ENCODE measurements around the gene CPSF3.
A peak's percentile ranks its signal among the peaks of the same experiment; 100 is the strongest.
"Not testable (repeated sequence)": the region's sequence is repeated elsewhere in the genome, so short reads cannot be mapped to it uniquely, and the experiment has no call there.

CPSF3 gene

GRCh38 chr2:9392898-9393765 is 30.3 kb upstream of the CPSF3 start:
- peak in 5 of 58 donors; percentile 15 to 35 (median 27) for DNase-seq

GRCh38 chr2:9394816-9395215 is 28.6 kb upstream of the CPSF3 start:
- DNase-seq, result no peak

GRCh38 chr2:9397201-9397600 is 26.3 kb upstream of the CPSF3 start:
- DNase-seq, result no peak

- DNase-seq, result not testable (repeated sequence)
These were observed 25.2 kb upstream of the CPSF3 start for GRCh38 chr2:9398251-9398650.

GRCh38 chr2:9398881-9399780 is 24.3 kb upstream of the CPSF3 start:
- DNase-seq, result no peak

- DNase-seq, result no peak
These were observed 23.0 kb upstream of the CPSF3 start for GRCh38 chr2:9400268-9401058.

- DNase-seq, result no peak
These were observed 22.4 kb upstream of the CPSF3 start for GRCh38 chr2:9401059-9401547.

- no peak for DNase-seq
These were observed 21.6 kb upstream of the CPSF3 start for GRCh38 chr2:9401646-9402371.

- no peak for DNase-seq
These were observed 19.5 kb upstream of the CPSF3 start for GRCh38 chr2:9403924-9404323.

GRCh38 chr2:9404451-9404850 is 19.0 kb upstream of the CPSF3 start:
- no peak for DNase-seq

- DNase-seq, result no peak
These were observed 17.8 kb upstream of the CPSF3 start for GRCh38 chr2:9405636-9406035.

- no peak for DNase-seq
These were observed 16.7 kb upstream of the CPSF3 start for GRCh38 chr2:9406529-9407362.

GRCh38 chr2:9407363-9407811 is 16.1 kb upstream of the CPSF3 start:
- no peak for DNase-seq

- peak in 28 of 58 donors; percentile 11 to 76 (median 36) for DNase-seq
These were observed 14.8 kb upstream of the CPSF3 start for GRCh38 chr2:9408641-9409151.

GRCh38 chr2:9410108-9410507 is 13.3 kb upstream of the CPSF3 start:
- no peak for DNase-seq

GRCh38 chr2:9412781-9413180 is 10.7 kb upstream of the CPSF3 start:
- no peak for DNase-seq

GRCh38 chr2:9415516-9416169 is 7.8 kb upstream of the CPSF3 start:
- peak in 1 of 58 donors; percentile 24 for DNase-seq

GRCh38 chr2:9416267-9416961 is 7.0 kb upstream of the CPSF3 start:
- no peak for DNase-seq
